SK-N-SH (cell line): Measurements from ENCODE around the gene RGS6.

Experiments
- TF ChIP-seq, protein P1 (sequence below): fragments of 200-600 bp; sonication (generic); IDR thresholded peaks from 2 replicates; pipeline ENCODE4 v1.6.1; 2017; ENCODE audit warnings: antibody characterized with exemption, mild to moderate bottlenecking, moderate library complexity
- TF ChIP-seq, protein P2 (sequence below): IDR thresholded peaks from 2 replicates; pipeline ENCODE4 v1.4.0; 2012; ENCODE audit warnings: low read depth

DNA sequence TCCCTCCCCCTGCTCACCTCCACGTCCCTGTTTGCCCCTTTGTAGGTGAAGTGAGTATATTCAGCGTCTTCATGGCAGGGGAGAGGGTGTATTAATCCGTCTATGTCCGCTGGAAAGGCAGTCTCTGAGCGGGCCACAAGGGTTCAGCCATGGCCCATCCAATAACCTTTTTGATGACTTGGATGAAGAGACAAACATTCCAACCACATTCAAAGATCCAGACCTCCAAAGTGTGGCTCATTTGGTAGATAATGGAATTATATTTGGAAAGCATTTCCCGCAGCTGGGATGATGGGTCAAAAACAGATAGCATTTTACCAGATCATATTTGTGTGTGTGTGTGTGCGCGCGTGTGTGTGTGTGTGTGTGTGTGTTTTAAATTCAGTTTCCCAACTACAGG is 615.8 kb downstream of the RGS6 start:
- TF ChIP-seq, protein P1, sequence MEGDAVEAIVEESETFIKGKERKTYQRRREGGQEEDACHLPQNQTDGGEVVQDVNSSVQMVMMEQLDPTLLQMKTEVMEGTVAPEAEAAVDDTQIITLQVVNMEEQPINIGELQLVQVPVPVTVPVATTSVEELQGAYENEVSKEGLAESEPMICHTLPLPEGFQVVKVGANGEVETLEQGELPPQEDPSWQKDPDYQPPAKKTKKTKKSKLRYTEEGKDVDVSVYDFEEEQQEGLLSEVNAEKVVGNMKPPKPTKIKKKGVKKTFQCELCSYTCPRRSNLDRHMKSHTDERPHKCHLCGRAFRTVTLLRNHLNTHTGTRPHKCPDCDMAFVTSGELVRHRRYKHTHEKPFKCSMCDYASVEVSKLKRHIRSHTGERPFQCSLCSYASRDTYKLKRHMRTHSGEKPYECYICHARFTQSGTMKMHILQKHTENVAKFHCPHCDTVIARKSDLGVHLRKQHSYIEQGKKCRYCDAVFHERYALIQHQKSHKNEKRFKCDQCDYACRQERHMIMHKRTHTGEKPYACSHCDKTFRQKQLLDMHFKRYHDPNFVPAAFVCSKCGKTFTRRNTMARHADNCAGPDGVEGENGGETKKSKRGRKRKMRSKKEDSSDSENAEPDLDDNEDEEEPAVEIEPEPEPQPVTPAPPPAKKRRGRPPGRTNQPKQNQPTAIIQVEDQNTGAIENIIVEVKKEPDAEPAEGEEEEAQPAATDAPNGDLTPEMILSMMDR = peak; percentile 29; the same call in 1 of the 2 replicates
- TF ChIP-seq, protein P2, sequence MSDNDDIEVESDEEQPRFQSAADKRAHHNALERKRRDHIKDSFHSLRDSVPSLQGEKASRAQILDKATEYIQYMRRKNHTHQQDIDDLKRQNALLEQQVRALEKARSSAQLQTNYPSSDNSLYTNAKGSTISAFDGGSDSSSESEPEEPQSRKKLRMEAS = no peak
